Left hindlimb (tissue), 1 donor: ENCODE results near the gene ADAMTS20.
"Not testable (repeated sequence)": the region's sequence is repeated elsewhere in the genome, so short reads cannot be mapped to it uniquely, and the experiment has no call there.

ENCODE experiments used
- DNase-seq: peaks from one replicate; pipeline ENCODE4 v3.0.0-alpha.2; 2018

The ADAMTS20 gene, protein sequence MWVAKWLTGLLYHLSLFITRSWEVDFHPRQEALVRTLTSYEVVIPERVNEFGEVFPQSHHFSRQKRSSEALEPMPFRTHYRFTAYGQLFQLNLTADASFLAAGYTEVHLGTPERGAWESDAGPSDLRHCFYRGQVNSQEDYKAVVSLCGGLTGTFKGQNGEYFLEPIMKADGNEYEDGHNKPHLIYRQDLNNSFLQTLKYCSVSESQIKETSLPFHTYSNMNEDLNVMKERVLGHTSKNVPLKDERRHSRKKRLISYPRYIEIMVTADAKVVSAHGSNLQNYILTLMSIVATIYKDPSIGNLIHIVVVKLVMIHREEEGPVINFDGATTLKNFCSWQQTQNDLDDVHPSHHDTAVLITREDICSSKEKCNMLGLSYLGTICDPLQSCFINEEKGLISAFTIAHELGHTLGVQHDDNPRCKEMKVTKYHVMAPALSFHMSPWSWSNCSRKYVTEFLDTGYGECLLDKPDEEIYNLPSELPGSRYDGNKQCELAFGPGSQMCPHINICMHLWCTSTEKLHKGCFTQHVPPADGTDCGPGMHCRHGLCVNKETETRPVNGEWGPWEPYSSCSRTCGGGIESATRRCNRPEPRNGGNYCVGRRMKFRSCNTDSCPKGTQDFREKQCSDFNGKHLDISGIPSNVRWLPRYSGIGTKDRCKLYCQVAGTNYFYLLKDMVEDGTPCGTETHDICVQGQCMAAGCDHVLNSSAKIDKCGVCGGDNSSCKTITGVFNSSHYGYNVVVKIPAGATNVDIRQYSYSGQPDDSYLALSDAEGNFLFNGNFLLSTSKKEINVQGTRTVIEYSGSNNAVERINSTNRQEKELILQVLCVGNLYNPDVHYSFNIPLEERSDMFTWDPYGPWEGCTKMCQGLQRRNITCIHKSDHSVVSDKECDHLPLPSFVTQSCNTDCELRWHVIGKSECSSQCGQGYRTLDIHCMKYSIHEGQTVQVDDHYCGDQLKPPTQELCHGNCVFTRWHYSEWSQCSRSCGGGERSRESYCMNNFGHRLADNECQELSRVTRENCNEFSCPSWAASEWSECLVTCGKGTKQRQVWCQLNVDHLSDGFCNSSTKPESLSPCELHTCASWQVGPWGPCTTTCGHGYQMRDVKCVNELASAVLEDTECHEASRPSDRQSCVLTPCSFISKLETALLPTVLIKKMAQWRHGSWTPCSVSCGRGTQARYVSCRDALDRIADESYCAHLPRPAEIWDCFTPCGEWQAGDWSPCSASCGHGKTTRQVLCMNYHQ (N-terminal part only)

DNA sequence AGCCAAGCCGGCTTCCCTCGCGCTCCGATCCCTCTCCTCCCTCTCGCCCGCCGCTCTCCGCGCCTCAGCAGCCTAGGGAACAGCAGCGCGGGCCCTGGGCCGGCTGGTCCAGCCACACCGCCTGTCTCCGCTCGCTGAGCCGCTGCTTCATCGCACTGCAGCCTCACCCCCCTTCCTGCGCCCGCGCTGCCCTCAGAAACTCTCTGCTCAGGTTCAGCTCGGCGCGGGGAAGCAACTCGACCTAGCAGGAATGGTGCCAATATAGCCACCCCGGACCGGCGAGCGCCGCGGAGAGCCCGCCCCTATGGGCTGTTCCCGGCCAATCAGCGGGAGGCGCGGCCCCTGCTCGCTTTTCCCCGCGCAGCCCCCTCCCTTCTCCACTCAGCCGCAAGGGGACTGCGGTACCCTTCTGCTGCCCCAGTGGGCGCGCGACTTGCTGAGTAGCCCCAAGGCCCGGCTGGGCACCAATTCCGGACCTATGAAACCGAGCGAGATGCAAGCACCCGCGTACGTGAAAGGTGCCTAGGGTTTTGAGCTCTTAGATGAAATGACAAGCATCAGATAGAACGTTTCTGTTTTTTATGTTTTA lies at the start of gene ADAMTS20:
ADAMTS20 (minus strand) TSS at position 233 of the 589 bp plus-strand sequence. CDS start 282 bp downstream, outside the sequence.
- DNase-seq = peak; percentile 53

- DNase-seq = no peak
Measured at GRCh38 chr12:43599708-43600107, 47.7 kb upstream of the ADAMTS20 start.

- no peak for DNase-seq
Measured at GRCh38 chr12:43599066-43599465, 47.1 kb upstream of the ADAMTS20 start.

- DNase-seq = no peak
Measured at GRCh38 chr12:43590307-43590706, 38.3 kb upstream of the ADAMTS20 start.

DNA sequence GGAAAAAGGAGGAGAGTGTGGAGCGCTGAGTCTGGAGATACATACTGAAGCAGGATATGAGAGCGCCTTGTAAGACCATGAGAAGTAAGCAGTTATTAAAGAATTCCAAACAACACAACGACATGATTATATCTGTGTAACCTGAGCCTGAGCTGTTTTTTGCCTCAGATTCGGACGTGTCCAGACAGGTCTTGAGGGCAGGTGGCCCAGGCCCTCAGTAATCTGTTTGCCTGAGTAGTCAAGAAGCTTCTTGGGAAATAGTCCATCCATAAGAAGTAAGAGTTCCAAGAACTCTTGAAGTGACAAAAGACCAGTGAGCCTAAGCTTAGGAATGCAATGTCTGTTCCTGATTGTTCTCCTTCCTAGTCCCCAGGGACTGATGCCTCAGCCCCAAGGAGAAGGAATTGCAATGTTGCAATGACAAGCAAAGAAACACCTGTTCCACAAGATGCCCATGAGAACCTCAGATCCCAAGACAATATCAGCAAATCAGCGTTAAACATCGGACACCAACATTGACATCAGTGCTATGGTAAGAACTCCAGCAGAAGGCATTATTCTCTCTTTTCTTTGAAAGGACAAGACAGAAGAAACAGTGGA lies 34.7 kb upstream of the ADAMTS20 start:
- no peak for DNase-seq

DNA sequence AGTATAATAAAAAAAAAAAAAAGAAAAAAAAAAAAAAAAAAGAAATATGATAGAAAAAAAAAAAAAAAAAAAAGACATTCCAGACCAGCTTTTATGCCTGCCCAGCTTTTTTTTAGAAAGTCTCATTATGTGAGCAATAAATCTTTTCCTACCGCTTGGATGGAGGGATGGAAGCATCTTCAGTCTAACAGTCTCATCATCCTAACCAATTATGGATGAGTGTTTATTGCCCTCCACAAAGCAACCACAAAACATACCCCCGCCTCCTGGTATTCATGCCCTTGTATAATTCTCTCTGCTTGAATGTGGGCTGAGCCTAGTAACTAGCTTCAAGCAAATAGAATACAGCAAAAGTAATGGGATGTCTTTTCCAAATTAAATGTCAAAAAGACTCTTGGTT lies 33.7 kb upstream of the ADAMTS20 start:
- DNase-seq = no peak

- no peak for DNase-seq
Measured at GRCh38 chr12:43580601-43581000, 28.6 kb upstream of the ADAMTS20 start.

GRCh38 chr12:43579206-43579605 lies 27.2 kb upstream of the ADAMTS20 start:
- DNase-seq = no peak

DNA sequence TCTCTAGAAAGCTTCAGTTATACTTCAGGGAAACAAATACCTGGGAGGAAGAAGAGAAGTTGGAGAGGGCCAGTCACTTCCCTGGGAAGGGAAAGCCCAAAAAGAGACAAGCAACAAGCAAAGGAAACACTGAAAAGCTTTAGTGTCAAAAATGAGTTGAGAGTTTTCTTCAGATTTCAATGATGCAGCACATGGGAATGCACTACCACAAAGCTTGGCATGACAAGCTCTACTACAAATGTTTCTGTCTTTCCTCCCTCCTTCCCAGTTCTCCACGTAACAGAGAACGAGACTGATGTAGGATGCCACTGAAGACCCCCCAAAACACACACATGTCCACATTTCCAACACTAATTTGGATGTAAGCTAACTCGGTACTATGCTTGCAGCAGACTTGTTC lies 26.8 kb upstream of the ADAMTS20 start:
- no peak for DNase-seq

DNA sequence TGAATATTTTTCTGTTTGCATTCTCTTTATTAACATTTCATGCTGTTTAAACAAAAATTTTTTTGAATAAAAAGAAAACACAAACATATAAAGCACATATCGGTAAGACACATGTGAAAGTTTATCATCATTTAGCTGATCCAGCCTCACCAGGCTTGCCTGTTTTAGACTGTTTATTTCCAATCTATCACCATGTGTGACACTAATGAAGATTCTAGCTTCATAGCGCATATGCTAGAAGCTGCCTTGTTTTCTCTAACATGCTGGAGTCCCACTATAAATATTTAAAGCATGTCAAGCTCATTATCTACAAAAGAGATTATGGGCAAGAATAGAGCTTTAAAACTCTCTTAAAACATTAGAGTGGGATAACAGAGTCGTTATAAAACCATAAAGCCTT lies 25.4 kb upstream of the ADAMTS20 start:
- no peak for DNase-seq

DNA sequence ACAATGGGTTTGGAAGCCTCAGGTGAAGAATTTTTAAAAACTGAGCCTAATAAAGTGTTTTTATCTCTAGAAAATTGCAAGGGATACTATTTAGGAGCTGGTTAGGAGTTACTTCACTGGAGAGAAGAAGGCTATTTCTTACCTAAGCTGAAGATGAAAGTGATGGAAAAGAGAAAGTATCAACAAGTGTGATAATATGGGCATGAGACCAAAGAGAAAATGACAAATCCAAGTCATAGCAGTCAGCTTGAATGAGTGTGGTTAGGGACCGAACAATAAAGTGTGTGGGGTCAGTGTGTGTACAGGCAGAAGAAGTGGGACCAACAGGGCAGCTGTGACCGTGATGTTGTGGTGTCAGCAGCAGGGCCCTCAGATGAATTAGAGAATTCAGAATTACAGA lies 24.2 kb upstream of the ADAMTS20 start:
- no peak for DNase-seq

- no peak for DNase-seq
Measured at GRCh38 chr12:43571885-43572284, 19.9 kb upstream of the ADAMTS20 start.

GRCh38 chr12:43556057-43556456 lies 4.1 kb upstream of the ADAMTS20 start:
- no peak for DNase-seq

DNA sequence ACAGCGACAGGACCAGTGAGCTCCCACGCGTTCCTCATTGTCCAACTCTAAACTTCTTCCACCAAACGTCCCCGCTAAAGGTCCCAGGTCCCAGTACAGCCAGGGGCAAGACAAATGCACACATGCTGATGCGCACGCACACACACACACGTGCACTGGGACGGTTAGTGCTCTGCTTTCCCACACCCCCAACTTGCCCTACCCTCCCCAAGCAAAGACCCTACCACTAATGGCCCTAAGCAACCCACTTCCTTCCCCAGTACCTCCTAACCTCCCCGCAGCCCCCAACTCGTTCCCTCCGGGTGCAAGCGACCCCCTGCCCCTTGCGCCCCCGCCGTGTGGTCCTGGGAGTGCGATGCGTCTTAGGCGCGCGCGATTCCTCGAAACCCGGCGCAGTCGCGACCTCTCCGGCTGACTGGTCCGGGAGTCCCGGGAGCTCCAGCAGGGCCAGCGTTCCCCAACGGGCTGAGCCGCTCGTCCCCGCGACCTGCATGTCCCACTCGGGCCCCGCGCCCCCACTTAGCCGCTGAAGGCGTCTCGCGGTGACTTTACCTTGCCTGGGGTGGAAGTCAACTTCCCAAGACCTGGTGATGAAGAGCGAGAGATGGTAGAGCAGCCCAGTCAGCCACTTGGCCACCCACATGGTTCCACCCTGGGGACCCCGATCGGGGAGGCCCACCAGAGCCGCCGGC lies 578 bp downstream of the ADAMTS20 start:
- peak; percentile 30 for DNase-seq

- no peak for DNase-seq
Measured at GRCh38 chr12:43550831-43551271, 1.2 kb downstream of the ADAMTS20 start.

- DNase-seq = no peak
Measured at GRCh38 chr12:43544703-43545102, 7.3 kb downstream of the ADAMTS20 start.

DNA sequence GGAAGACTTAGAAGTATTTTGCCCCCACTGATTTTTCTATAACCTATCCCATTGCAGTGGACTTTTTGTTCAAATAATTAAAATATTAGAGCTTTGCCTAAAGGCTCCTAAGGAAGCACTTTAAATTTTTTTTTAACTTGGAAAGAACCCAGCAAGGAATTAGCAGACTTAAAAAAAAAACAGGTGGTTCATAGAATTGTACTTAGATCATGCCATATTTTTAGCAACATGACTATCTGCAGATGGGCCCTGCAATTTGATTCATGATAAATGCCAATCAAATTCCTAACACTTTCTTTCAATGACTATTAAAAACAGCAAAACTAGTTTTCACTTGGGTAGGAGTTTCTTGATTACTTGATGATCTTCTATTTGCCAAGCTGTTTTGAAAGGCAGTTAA lies 11.5 kb downstream of the ADAMTS20 start:
- no peak for DNase-seq

DNA sequence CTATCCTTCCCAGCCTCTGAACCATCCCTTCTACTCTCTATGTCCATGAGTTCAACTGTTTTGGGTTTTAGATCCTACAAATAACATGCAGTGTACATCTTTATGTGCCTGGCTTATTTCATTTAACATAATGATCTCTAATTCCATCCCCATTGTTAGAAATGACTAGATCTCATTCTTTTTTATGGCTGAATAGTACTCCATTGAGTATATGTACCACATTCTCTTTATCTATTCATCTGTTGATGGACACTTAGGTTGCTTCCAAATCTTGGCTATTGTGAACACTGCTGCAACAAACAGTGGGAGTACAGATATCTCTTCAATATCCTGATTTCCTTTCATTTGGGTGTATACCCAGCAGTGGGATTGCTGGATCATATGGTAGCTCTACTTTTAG lies 14.3 kb downstream of the ADAMTS20 start:
- DNase-seq = not testable (repeated sequence)

- DNase-seq = no peak
Measured at GRCh38 chr12:43516045-43516444, 36.0 kb downstream of the ADAMTS20 start.

DNA sequence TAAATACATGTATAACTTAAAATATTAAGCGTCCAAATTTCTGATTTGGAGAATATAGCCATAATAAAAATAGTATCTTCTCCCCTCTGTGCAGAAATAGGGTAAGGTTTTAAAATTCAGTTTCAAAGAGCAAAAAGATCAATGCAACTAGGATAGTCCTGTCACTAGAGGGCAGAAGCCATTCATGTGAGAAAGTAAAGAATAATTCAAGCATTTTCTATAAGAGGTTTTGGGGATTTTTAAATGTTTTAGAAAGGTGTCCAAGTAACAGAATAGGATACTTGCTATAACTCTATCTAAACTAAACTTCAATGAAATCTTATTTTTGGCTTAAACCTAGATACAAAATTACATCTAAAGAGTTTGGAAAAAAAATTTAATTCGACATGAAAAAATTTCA lies 50.3 kb downstream of the ADAMTS20 start:
- DNase-seq = no peak

GRCh38 chr12:43493261-43493797 lies 58.7 kb downstream of the ADAMTS20 start:
- no peak for DNase-seq
